ENCODE results near the gene PRRT4. TPM values are rescaled to one million over a fixed set of nuclear protein-coding genes. Genes with fewer than 3 reads are reported as not detected.

Gene PRRT4
- total RNA-seq, 1 donor from 2014 or later = 0.54 TPM

- no peak overlapping the region for H3K4me3 Mint-ChIP-seq (ENCODE audit: unreplicated experiment)
- TF ChIP-seq, protein P1, sequence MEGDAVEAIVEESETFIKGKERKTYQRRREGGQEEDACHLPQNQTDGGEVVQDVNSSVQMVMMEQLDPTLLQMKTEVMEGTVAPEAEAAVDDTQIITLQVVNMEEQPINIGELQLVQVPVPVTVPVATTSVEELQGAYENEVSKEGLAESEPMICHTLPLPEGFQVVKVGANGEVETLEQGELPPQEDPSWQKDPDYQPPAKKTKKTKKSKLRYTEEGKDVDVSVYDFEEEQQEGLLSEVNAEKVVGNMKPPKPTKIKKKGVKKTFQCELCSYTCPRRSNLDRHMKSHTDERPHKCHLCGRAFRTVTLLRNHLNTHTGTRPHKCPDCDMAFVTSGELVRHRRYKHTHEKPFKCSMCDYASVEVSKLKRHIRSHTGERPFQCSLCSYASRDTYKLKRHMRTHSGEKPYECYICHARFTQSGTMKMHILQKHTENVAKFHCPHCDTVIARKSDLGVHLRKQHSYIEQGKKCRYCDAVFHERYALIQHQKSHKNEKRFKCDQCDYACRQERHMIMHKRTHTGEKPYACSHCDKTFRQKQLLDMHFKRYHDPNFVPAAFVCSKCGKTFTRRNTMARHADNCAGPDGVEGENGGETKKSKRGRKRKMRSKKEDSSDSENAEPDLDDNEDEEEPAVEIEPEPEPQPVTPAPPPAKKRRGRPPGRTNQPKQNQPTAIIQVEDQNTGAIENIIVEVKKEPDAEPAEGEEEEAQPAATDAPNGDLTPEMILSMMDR (IDR thresholded peaks at IDR 0.05) = no peak
- H3K36me3 Mint-ChIP-seq (ENCODE audit: unreplicated experiment) = no peaks in the 10 kb centered on the region
- no peak for DNase-seq (ENCODE audit: extremely low spot score, unreplicated experiment)
- peaks cover 2% of the 10 kb centered on the region for H3K4me1 Mint-ChIP-seq (ENCODE audit: unreplicated experiment)
- H3K9me3 Mint-ChIP-seq (ENCODE audit: unreplicated experiment) = no peaks in the 10 kb centered on the region
- H3K27me3 Mint-ChIP-seq (ENCODE audit: unreplicated experiment) = peaks cover 7% of the 10 kb centered on the region
- H3K27ac Mint-ChIP-seq (ENCODE audit: unreplicated experiment) = no peak overlapping the region
These were observed 29.5 kb upstream of the PRRT4 start for GRCh38 chr7:128390871-128391565.

DNA sequence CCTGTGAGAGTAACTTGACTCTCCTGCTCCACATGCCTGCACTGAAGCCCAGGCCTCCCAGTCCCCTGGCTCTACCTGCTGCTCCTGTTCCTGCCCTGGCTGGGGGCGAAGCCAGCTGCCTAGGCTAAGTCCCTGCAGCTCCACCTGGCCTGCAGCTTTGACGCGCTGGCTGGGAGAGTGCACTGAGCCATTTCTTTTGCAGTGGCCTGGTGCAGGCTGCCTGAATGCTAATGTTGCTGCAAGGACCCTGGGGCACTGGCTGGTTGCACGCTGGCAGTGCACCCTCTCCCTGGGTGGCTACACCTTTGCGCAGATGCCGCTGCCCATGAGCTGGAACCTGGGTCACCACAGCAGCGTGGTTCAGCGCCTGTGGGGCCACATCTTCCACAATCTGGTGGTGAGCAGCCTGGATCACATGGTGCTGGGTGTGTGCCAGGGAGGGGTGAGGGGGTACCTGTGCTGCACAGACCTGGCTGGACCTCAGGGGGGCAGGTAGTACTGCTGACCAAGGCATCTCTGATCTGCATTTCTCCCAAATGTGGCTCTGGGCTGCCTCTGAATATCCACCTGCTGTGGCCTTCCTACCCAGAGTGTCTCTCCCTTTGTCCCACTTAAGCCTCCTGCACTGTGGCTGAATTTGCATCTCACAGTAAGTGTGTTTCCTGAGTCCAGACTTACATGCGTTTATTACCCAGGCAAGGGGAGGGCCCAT is 28.3 kb upstream of the PRRT4 start:
- Mint-ChIP-seq H3K9me3 (ENCODE audit: unreplicated experiment) (no peaks in the 10 kb centered on the region), H3K4me1 (ENCODE audit: unreplicated experiment) (peaks cover 2% of the 10 kb centered on the region), H3K36me3 (ENCODE audit: unreplicated experiment) (no peaks in the 10 kb centered on the region), H3K4me3 (ENCODE audit: unreplicated experiment) (no peak overlapping the region), H3K27ac (ENCODE audit: unreplicated experiment) (no peak overlapping the region), H3K27me3 (ENCODE audit: unreplicated experiment) (peaks cover 7% of the 10 kb centered on the region)
- no peak for DNase-seq (ENCODE audit: extremely low spot score, unreplicated experiment)
- TF ChIP-seq, protein P1 (IDR thresholded peaks at IDR 0.05) = no peak

DNA sequence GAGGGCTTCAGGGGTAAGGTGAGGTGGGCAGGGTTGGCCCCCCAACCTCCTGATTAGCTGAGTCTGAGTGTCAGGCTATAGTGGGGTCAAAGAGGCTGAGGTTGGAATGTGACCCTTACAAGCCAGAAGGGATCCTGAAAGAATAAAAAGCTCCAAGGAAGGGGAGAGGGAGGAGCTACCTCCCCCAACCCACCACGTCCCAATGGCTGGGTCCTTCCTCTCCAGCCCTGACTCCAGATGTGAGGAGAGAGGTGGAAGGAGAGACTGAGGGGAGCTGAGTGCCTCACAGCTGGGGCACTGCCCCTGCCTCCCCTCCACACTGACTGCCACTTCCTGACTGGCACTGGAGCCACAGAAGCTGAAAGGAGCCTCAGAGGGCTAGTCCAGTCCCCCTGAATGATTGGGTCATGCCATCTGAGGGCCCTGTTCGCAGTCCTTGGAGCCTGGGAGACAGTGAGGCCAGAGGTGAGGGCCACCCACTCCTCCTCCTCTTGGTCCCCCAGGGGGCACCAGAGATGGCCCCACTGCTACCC is 27.7 kb upstream of the PRRT4 start:
- no peak overlapping the region for H3K4me3 Mint-ChIP-seq (ENCODE audit: unreplicated experiment)
- H3K9me3 Mint-ChIP-seq (ENCODE audit: unreplicated experiment) = no peaks in the 10 kb centered on the region
- peaks cover 2% of the 10 kb centered on the region for H3K4me1 Mint-ChIP-seq (ENCODE audit: unreplicated experiment)
- TF ChIP-seq, protein P1 (IDR thresholded peaks at IDR 0.05) = no peak
- no peak for DNase-seq (ENCODE audit: extremely low spot score, unreplicated experiment)
- H3K36me3 Mint-ChIP-seq (ENCODE audit: unreplicated experiment) = no peaks in the 10 kb centered on the region
- H3K27ac Mint-ChIP-seq (ENCODE audit: unreplicated experiment) = no peak overlapping the region
- H3K27me3 Mint-ChIP-seq (ENCODE audit: unreplicated experiment) = peaks cover 7% of the 10 kb centered on the region

- H3K27ac Mint-ChIP-seq (ENCODE audit: unreplicated experiment) = no peak overlapping the region
These were observed 26.6 kb upstream of the PRRT4 start for GRCh38 chr7:128388145-128388485.

More at GRCh38 chr7:128388145-128388485, 26.6 kb upstream of the PRRT4 start:
- peaks cover 7% of the 10 kb centered on the region for H3K27me3 Mint-ChIP-seq (ENCODE audit: unreplicated experiment)
- no peak for DNase-seq (ENCODE audit: extremely low spot score, unreplicated experiment)
- TF ChIP-seq, protein P1 (IDR thresholded peaks at IDR 0.05) = no peak
- no peak overlapping the region for H3K4me3 Mint-ChIP-seq (ENCODE audit: unreplicated experiment)
- peaks cover 2% of the 10 kb centered on the region for H3K4me1 Mint-ChIP-seq (ENCODE audit: unreplicated experiment)
- no peaks in the 10 kb centered on the region for H3K36me3 Mint-ChIP-seq (ENCODE audit: unreplicated experiment)
- no peaks in the 10 kb centered on the region for H3K9me3 Mint-ChIP-seq (ENCODE audit: unreplicated experiment)
